Right lobe of liver (tissue), 6 donors: ENCODE measurements around the gene KCNK5. TPM values are rescaled to one million over a fixed set of nuclear protein-coding genes. Genes with fewer than 3 reads are reported as not detected.
A peak's percentile ranks its signal among the peaks of the same experiment; 100 is the strongest.

ENCODE experiments used
- ATAC-seq, 4 donors: fragments of 200-7000 bp; cut with Tn5 transposase; one replicate each; pipeline ENCODE4 v1.9.1; 2020; ENCODE audit warnings: mild to moderate bottlenecking in 4 of 4, moderate library complexity in 4 of 4
- DNase-seq, 3 donors: peaks; one replicate each; pipeline ENCODE4 v3.0.0-alpha.2; 2020
- H3K27ac ChIP-seq, 3 donors: fragments of 200-600 bp; one replicate each; pipeline ENCODE4 v1.8.0; 2022
- H3K27me3 ChIP-seq, 2 donors: fragments of 200-600 bp; one replicate each; pipeline ENCODE4 v1.8.0; 2022
- H3K36me3 ChIP-seq, 4 donors: fragments of 200-600 bp; sonication (generic) in 1 of 4; one replicate each; pipeline versions ENCODE4 v1.5.1 to v1.8.0; 2017 to 2022; ENCODE audit warnings: control low read depth in 1 of 4
- H3K4me1 ChIP-seq, 4 donors: fragments of 200-600 bp; sonication (generic) in 1 of 4; one replicate each; pipeline versions ENCODE4 v1.5.1 to v1.8.0; 2017 to 2022; ENCODE audit warnings: control low read depth in 1 of 4
- H3K4me3 ChIP-seq, 3 donors: fragments of 200-600 bp; one replicate each; pipeline ENCODE4 v1.8.0; 2022
- H3K9me3 ChIP-seq, 4 donors: fragments of 200-600 bp; sonication (generic) in 1 of 4; one replicate each; pipeline versions ENCODE4 v1.5.1 to v1.8.0; 2017 to 2022; ENCODE audit warnings: control low read depth in 1 of 4
- CTCF ChIP-seq, 4 donors: fragments of 200-600 bp in 3 of 4; fragments of 450-650 bp in 1 of 4; IDR thresholded peaks; one replicate each; pipeline versions ENCODE4 v1.5.1 to v1.8.0; 2016 to 2022; ENCODE audit warnings: antibody characterized with exemption in 4 of 4, mild to moderate bottlenecking in 2 of 4
- POLR2A ChIP-seq: fragments of 450-650 bp; IDR thresholded peaks from one replicate; pipeline ENCODE4 v1.6.1; 2017; ENCODE audit warnings: antibody characterized with exemption, mild to moderate bottlenecking
- WGBS: methylation state at CpG from one replicate; pipeline ENCODE4 v1.1.6; 2018; ENCODE audit warnings: low coverage, low lambda C conversion rate; ENCODE audit not compliant: insufficient coverage; ENCODE audit errors: missing lambda C conversion rate; 5-methylcytosine and 5-hydroxymethylcytosine counted together
- intact Hi-C, 2 donors: fragments of 100-400 bp; cut with DNase I; formaldehyde crosslinking; loops; one replicate each; pipeline versions ENCODE4 v1.11.2 to v1.14.1; 2022
- total RNA-seq, 6 experiments: library from RNA; depleted of rRNA in 2 of 6; stranded (reverse); fragments of >200 nt in 2 of 6; fragmentation: NEBNext Ultra II Directional in 3 of 6; extraction: Animal tissue kit (Norgen Biotek cat#: 25700) in 3 of 6; gene quantifications; one replicate each; pipeline versions ENCODE4 v1.1.0 to v1.2.4, GENCODE V29; 2016 to 2023
- donor health status: DM: no; HTN: yes; CAD: no.
- donor health status: DM: no; HTN: no; CAD: no.
- donor health status: DM: no; HTN: no; CAD: no.
- donor health status: DM: no; HTN: yes; CAD: no.
- donor health status: DM: no; HTN: yes; CAD: no.

The KCNK5 gene
- total RNA-seq, 6 experiments from 2014 or later = 3.2 to 54.3 (median 6.7) TPM

- intact Hi-C loops = no loop called here
- Histone ChIP-seq H3K27me3 (no peaks in the 10 kb centered on the region), H3K36me3 (peaks cover 0 to 3% (median 0%) of the 10 kb centered on the region in 4 donors), H3K9me3 (no peaks in the 10 kb centered on the region), H3K4me3 (peak overlapping the region in 1 of 3 donors; percentile 11), H3K27ac (peak overlapping the region; percentile 69 to 88 (median 86)), H3K4me1 (peaks cover 0 to 95% (median 31%) of the 10 kb centered on the region in 4 donors)
- peak; percentile 64 to 69 (median 67) for ATAC-seq
- 34% methylated on average over 10 of the region's 10 CpGs for WGBS
- peak in 2 of 3 donors; percentile 75 to 84 for DNase-seq
- TF ChIP-seq POLR2A (no peak), CTCF (IDR thresholded peaks at IDR 0.05) (no peak)
These were observed 14.2 kb downstream of the KCNK5 start for GRCh38 chr6:39214846-39215639.

DNA sequence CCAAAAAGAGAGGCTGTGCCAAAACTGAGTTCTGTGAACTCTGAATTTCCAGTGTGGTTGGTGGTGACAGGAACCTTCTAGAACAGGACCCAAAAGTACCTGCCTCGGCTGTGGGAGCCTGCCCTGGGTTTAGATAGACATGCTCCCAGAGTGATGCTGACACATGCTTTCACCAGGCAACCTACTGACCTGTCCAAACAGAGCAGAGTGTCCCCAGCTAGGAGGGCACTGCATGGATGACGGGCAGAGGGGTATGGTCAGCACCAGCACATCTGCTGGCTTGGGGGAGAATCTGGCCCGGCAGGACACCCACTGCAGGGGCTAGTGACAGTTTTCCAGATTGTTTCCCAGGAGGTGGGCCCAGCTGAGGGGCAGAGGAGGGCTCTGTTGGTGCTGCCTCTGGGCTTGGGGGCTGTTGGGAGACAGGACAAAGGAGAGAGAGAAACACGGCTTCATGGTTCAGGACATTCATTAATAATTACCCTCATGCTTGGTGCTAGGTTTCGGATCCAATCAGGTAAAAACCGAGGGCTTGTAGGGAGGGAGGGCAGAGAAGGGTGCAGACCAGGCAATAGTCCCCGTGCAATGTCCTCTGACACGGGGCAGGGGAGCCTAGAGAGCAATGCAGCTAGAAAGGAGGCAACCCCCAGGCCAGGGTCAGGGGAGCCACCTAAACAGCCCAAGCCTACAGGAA is 15.0 kb downstream of the KCNK5 start:
- peak; percentile 74 to 87 (median 80) for ATAC-seq

GRCh38 chr6:39213195-39213920 is 15.9 kb downstream of the KCNK5 start:
- TF ChIP-seq POLR2A (no peak), CTCF (IDR thresholded peaks at IDR 0.05) (no peak)
- Histone ChIP-seq H3K27ac (peak overlapping the region; percentile 69 to 88 (median 86)), H3K9me3 (no peaks in the 10 kb centered on the region), H3K4me1 (peaks cover 0 to 94% (median 31%) of the 10 kb centered on the region in 4 donors), H3K27me3 (no peaks in the 10 kb centered on the region), H3K36me3 (peaks cover 0 to 3% (median 0%) of the 10 kb centered on the region in 4 donors), H3K4me3 (no peak overlapping the region)
- no peak for ATAC-seq
- intact Hi-C loops = no loop called here
- DNase-seq = no peak
- 25% methylated on average over 4 of the region's 8 CpGs for WGBS

More for the DNA sequence above, 15.0 kb downstream of the KCNK5 start:
- DNase-seq = peak; percentile 51 to 81 (median 80)
- Histone ChIP-seq H3K4me3 (peak overlapping the region in 1 of 3 donors; percentile 11), H3K27me3 (no peaks in the 10 kb centered on the region), H3K9me3 (no peaks in the 10 kb centered on the region), H3K4me1 (peaks cover 0 to 92% (median 31%) of the 10 kb centered on the region in 4 donors), H3K36me3 (peaks cover 0 to 3% (median 0%) of the 10 kb centered on the region in 4 donors), H3K27ac (peak overlapping the region; percentile 69 to 88 (median 86))
- TF ChIP-seq POLR2A (peak; percentile 42), CTCF (IDR thresholded peaks at IDR 0.05) (no peak)
- intact Hi-C loops = no loop called here
- 29% methylated on average over 7 of the region's 8 CpGs for WGBS

GRCh38 chr6:39211183-39211582 is 18.1 kb downstream of the KCNK5 start:
- ATAC-seq (peak; percentile 38 to 44 (median 39)), DNase-seq (peak; percentile 74 to 86 (median 79))
- TF ChIP-seq CTCF (IDR thresholded peaks at IDR 0.05) (no peak), POLR2A (no peak)
- Histone ChIP-seq H3K4me3 (no peak overlapping the region), H3K9me3 (no peaks in the 10 kb centered on the region), H3K4me1 (peaks cover 0 to 95% (median 33%) of the 10 kb centered on the region in 4 donors), H3K27ac (peak overlapping the region in 2 of 3 donors; percentile 24 to 69), H3K36me3 (no peaks in the 10 kb centered on the region), H3K27me3 (no peaks in the 10 kb centered on the region)
- intact Hi-C loops = no loop called here
- WGBS = 56% methylated on average over 10 of the region's 10 CpGs
